HG02588 (cell line): Measurements from ENCODE around the gene DRC7.
"Not testable (repeated sequence)": the region's sequence is repeated elsewhere in the genome, so short reads cannot be mapped to it uniquely, and the experiment has no call there.

ENCODE experiments used
- ATAC-seq: cut with Tn5 transposase; IDR thresholded peaks from one replicate; pipeline ENCODE4 v1.9.1; 2021; ENCODE audit warnings: mild to moderate bottlenecking, moderate library complexity; ENCODE audit not compliant: unreplicated experiment

Gene DRC7

DNA sequence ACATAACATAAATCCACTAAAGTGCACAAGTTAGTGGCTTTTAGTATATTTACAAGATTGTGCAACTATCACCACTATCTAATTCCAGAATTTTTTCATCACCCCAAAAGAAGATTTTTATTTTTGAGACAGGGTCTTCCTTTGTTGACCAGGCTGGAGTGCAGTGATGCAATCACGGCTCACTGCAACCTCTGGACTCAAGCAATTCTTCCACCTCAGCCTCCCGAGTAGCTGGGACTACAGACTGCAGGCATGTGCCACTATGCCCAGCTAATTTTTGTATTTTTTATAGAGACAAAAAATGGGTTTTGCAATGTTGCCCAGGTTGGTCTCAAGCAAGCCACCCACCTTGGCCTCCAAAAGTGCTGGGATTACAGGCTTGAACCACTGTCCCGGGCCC is 15.1 kb downstream of the DRC7 start:
- ATAC-seq, result no peak

DNA sequence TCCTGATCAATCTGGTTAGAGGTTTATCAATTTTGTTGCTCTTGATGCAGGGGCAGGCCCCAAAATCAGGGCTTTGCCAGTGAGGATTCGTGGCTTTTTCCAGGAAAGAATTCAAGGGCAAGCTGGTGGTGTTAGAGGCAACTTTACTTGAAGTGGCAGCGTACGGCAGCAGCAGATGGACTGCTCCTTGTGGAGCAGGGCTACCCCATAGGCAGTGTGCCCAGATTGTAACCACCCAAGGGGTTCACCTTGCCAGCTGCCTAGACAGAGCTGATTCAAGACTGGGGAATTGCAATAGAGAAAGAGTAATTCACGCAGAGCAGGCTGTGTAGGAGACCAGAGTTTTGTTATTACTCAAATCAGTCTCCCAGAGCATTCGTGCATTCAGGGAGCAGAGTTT is 16.7 kb downstream of the DRC7 start:
- no peak for ATAC-seq

DNA sequence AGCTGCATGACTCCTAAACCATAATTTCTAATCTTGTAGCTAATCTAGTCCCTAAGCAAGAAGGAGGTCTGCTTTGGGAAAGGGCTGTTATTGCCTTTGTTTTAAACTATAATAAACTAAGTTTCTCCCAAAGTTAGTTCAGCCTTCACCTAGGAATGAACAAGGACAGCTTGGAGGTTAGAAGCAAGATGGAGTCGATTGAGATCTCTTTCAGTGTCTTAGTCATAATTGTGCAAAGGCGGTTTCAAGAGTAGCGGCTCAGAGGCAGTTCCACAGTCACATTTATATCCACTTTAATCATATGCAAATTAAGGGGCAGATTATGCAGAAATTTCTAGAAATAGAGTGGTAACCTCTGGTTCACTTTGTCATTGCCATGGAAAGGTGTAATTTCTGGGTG is 17.4 kb downstream of the DRC7 start:
- no peak for ATAC-seq

DNA sequence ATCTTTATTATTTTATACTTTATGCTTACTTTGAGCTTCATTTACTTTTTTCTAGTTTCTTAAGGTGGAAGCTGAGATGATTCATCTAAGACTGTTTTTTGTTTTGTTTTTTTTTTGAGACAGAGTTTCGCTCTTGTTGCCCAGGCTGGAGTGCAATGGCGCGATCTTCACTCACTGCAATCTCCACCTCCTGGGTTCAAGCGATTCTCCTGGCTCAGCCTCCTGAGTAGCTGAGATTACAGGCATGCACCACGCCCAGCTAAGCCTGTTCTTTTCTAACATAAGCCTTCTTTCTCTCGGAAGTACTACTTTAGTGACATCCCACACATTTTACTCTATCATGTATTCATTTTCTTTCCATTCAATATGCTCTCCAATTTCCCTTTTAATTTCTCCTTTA is 18.0 kb downstream of the DRC7 start:
- not testable (repeated sequence) for ATAC-seq

DNA sequence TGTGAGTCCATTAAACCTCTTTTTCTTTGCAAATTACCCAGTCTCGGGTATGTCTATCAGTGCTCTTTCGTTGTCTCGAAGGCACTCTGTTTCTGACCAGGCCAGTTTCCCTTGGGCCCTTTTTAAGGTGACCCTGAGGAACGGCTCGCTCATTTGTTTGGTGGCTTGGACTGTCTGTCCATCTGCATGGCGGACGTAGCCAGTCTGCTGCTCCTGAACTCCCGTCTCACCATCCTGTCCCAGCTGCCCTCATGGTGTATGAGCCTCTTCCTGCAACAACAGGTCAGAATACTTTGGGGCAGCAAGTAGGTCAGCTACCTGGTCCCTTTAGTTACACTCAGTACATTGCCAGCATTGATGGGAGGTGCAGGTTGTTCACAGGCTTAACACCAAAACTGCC is 19.0 kb downstream of the DRC7 start:
- ATAC-seq, result no peak

DNA sequence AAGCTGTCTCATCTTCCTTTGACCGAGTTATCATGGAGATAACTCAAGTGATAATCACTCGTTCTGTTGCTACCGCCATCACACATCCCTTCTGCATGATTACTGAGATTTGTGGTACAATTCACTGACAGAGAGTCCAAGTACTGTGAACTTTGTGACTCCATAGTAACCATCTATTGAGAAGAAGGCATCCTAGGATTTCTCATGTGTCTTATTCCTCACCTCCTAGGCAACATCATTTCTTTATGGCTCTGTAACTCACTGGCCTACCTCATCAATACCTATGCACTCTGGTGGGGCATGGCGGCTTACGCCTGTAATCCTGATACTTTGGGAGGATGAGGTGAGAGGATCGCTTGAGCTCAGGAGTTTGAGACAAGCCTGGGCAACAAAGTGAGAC is 19.4 kb downstream of the DRC7 start:
- ATAC-seq, result no peak

DNA sequence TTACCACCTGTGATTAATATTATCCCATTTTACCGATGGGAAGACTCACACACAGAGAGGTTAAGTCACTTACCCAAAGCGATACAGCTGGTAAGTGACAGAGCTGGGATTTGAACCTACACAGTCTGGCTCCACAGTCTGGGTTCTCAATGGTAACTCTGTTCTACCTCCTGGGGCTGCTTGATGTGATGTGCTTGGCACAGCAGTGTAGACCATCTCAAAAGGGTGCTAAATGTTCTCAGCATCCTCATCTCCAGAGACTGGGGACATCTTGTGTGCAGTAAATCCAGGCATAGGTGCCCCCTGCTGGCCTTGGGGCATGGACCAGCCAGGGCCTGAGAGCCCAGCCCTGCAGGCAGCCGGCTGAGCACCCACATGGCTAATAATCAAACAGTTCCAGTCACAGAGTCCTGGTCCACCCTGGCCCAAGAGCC is 25.6 kb downstream of the DRC7 start:
- ATAC-seq, result no peak

DNA sequence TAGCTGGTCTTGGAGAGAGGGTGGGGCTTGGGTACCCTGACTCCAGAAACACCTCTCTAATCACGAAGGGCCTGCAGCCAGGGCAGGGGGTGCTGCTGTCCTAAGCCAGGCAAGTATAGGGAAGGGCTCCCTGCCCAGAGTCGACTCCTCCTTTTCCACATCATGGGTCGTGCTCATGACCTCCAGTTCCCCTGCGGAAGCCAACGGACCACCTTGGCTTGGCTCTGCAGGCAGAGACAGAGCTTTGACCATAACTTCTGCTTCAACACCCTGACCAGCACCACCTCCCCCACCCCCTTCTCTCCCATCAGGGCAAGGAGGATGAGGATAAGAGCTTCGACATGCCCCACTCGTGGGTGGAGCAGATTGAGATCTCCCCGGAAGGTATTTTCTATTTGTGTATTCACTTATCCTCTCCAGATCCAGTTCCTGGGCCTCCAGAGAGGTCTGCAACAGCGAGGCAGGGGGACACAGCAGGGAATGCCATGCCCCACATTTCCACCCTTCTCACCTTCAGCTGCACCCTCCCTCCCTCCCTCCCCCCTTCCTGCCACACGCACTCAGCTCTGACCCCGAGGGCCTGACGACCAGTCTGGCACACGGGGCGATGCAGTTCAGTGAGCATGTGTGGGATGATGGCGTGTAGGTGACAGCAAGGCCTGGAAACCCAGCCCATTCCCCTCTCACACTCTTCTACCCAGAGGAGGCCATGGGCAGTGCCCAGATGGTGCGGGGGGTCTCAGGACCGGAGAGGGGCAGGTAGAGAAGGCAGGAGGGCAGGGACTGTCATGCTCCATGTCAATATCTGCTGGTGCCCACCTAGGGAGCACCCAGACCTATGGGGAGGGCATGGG is 27.0 kb downstream of the DRC7 start:
- no peak for ATAC-seq

DNA sequence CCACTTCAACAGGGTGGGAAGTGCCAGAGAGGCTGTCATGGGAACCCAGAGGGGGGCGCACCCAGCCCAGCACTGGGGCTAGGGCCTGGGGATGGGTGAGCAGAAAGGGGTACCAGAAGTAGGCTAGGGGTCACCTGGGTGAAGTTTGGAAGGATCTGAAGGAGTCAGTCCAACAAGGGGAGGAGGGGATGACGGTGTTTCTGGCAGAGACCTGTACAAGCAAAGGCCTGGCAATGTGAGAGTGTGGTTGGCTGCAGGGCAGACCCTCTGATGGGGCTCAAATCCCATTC is 27.5 kb downstream of the DRC7 start:
- ATAC-seq, result no peak

DNA sequence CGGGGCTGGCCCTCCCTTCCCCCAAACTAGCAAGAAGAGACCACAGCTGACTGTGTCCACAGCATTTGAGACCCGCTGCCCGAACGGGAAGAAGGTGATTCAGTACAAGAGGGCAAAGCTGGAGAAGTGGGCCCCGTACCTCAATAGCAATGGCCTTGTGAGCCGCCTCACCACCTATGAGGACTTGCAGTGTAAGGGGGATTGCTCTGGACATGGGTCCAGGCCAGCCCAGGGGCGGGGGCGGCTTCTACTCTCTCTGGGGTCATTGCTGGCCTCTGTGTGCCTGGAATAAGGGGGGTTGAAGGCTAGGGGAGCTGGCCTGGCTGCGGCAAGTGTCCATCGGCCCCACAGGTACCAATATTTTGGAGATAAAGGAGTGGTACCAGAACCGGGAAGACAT is 28.0 kb downstream of the DRC7 start:
- ATAC-seq, result no peak

DNA sequence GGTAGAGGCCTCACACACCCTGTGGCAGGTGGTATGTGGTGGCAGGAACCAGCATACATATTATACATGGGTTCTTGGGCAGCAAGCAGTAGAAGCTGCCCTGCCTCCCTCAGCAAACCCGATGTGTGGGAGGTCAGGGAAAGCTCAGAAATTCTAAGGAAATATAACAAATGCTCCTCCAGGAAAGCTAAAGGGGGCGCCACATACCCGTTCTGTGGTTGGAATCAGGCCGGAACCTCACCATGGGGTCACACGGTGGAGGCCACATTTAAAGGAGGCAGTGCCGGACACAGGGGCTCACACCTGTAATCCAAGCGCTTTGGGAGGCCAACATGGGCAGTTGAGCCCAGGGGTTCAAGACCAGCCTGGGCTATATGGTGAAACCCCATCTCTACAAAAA is 28.6 kb downstream of the DRC7 start:
- ATAC-seq, result no peak

DNA sequence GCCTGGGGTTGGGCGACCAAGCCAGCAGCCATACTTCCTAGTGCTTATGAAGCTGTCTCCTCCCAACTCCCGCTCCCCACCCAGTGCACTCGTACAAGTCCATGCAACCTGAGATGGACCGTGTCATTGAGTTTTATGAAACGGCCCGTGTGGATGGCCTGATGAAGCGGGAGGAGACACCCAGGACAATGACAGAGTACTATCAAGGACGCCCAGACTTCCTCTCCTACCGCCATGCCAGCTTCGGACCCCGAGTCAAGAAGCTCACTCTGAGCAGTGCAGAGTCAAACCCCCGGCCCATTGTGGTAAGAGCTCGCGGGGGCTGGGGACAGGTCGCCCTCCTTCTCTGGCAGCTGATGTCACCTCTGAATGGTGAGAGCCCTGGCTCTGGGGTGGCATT is 29.9 kb downstream of the DRC7 start:
- ATAC-seq, result no peak

DNA sequence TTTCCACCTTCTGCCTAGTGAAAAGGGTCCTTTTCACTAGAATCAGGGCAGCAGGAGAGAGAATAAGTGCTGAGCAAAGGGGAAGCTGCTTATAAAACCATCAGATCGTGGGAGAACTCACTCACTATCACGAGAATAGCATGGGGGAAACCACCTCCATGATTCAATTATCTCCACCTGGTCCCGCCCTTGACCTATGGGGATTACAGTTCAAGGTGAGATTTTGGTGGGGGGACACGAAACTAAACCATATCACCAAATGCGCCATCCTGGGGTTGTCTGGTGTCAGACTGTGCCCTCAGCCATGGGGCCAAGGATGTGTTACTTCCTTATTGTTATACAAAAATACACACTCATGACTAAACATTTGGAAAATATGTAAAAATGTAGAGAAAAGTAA is 30.5 kb downstream of the DRC7 start:
- no peak for ATAC-seq

DNA sequence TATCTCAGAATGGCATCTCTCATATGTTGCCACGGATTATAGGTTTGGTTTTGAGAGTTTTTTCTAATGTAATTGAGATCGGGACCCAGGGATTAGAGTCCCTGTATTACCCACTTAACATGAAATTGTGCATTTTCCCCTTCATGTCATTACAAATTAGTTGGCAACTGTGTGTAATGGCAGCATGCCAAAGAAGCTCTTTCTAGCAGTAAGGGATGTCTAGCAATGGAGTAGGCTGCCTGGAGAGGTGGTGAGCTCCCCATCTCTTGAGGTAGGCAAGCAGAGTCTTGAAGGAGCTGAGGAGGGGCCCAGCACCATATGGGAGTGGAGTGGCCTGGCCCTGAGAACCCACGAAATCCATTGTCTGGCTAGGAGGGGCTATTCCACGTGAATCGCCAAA is 30.9 kb downstream of the DRC7 start:
- no peak for ATAC-seq

DNA sequence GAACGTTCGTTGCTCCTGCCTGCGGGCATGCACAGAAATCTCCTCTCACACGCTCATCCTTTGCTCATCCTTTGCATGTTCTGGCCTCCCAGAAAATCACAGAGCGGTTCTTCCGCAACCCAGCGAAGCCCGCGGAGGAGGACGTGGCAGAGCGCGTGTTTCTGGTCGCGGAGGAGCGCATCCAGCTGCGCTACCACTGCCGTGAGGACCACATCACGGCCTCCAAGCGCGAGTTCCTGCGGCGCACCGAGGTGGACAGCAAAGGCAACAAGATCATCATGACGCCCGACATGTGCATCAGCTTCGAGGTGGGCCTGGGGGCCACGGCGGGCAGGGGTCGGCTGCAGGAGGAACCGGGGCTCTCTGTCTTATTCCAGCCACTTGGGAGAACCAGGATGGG is 31.4 kb downstream of the DRC7 start:
- no peak for ATAC-seq

DNA sequence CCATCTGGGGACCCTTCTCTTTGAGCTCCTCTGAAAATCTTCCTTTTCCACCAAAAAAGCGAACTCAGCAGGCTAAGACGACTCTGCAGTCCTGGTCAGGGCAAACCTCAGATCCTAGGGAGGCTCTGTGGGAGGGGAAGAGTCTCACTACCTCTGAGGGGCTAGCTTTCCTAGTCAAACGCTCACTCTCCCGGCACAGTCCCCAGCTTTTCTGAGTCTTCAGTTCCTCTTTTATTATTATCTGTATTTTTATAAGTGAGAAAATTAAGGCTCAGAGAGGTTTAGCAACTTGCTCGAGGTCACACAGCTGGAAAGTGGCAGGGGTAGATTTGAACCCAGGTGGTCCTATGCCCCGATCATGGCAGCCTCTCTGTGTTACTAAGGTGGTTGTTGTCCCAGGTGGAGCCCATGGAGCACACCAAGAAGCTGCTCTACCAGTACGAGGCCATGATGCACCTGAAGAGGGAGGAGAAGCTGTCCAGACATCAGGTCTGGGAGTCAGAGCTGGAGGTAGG is 31.9 kb downstream of the DRC7 start:
- no peak for ATAC-seq

DNA sequence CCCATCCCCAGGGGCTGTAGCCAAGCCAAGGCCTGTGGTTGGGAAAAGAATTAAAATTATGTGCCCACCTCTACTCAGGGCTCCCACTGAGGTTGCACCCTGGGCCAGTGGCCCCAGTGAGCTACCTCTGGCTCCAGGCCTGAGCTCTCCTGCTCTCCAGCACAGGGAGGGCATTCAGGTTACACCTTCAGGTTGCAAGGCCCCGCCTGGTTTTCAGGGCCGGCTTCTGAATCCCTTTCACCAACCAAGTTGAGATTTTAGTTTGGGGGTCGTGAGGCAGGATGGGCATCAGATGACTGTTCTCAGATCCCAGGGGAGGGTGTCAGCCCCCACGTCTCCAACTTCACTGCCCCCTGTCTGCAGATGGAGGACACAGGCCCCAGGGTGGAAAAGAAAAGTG is 33.0 kb downstream of the DRC7 start:
- ATAC-seq, result no peak

DNA sequence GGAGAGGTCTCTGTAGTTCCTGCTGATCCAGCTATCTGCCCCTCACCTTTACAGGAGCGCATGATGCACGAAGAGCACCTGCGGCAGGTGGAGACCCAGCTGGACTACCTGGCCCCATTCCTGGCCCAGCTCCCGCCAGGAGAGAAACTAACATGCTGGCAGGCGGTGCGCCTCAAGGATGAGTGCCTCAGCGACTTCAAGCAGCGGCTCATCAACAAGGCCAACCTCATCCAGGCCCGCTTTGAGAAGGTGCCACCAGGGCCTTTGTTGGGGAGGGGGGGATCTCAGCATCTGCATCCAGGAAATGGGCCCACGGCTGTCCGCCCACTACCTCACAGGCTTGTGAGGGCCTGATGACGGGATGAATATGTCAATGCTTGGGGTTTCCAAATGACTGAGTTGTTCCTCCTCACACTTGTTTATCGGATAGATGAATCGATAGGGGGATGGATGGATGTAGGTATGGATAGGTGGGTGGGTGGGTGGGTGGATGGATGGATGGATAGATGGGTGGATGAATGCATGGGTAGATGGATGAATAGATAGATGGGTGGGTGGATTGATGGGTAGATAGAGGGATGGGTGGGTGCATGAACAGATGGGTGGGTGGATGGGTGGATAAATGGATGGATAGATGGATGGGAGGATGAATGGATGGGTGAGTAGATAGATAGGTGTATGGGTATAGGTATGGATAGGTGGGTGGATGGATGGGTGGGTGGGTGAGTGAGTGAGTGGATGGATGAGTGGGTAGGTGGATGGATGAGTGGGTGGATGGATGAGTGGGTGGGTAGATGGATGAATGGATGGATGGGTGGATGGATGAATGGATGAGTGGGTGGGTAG is 34.0 kb downstream of the DRC7 start:
- ATAC-seq, result no peak

DNA sequence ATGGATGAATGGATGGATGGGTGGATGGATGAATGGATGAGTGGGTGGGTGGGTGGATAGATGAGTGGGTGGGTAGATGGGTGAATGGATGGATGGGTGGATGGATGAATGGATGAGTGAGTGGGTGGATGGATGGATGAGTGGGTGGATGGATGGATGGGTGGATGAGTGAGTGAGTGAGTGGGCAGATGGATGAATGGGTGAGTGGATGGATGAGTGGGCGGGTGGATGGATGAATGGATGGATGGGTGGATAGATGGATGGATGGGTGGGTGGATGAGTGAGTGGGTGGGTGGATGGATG is 34.5 kb downstream of the DRC7 start:
- no peak for ATAC-seq

DNA sequence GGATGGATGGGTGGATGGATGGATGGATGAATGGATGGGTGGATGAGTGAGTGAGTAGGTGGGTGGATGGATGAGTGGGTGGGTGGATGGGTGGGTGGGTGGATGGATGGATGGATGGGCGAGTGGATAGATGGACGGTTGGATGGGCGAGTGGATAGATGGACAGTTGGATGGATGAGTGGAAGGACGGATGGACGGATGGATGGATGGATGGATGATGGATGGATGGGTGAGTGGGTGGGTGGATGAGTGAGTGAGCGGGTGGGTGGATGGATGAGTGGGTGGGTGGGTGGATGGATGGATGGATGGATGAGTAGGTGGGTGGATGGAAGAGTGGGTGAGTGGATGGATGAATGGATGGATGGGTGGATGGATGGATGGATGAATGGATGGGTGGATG is 35.2 kb downstream of the DRC7 start:
- not testable (repeated sequence) for ATAC-seq

DNA sequence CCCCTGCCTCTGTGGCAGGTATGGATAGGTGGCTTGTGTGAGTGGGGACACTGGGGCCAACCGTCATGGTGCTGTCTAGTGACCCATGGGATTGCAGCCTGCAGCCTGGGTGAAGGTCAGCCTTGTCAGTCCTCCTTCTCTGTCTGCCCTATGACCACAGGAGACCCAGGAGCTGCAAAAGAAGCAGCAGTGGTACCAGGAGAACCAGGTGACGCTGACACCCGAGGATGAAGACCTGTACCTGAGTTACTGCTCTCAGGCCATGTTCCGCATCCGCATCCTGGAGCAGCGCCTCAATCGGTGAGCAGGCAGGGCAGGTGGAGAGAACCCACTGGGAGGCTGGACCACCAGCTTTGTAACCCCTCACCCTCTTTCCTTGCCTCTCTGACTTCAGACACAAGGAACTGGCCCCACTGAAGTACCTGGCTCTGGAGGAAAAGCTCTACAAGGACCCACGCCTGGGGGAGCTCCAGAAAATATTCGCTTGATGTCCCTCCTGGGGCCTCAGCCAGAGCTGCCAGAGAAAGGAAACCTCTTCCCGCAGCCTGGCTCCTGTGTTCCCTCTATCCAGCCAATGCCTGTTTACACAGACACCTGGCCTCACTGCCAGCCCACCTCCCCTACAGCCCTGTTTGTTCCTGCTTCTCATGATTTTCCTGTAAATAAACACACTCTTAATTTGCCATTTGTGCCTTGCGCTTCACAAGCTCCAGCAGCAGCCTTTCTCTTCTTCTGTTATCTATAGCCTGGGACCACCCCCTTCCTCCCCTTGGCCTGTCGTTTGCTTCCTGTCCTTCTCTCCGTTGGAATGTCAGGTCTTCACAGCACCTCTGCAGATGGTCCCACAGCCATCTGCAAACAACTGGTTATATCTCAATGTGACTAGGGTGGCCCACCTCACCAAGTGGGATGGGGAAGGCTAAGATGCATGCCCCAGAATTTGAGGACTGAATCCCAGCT is 36.4 kb downstream of the DRC7 start:
- no peak for ATAC-seq
